K562 (cell line): ENCODE data around the gene NADK. TPM values are rescaled to one million over a fixed set of nuclear protein-coding genes. Genes with fewer than 3 reads are reported as not detected.

ENCODE experiments used
- ATAC-seq: fragments of 200-7000 bp; cut with Tn5 transposase; 3 replicates; pipeline ENCODE4 v1.9.1; 2020; ENCODE audit warnings: moderate library complexity
- BruUV-seq: library from RNA; stranded (reverse); fragments of 400-500 nt; replicated peaks from 2 replicates; lab custom pipeline; 2021; lab: Mats Ljungman, UMichigan
- CTCF ChIA-PET: fragments of 300-600 bp; formaldehyde crosslinking; extraction: SDS; loops from one replicate; lab custom pipeline; 2021; ENCODE audit warnings: low intra/inter-chr PET ratio; lab: Yijun Ruan, JAX
- POLR2A ChIA-PET: fragments of 300-600, 350-650 bp; sonication (Branson Sonifier 250); formaldehyde crosslinking; extraction: SDS; loops from one replicate; lab custom pipeline; 2021; ENCODE audit warnings: antibody characterized with exemption, inconsistent platforms; lab: Yijun Ruan, JAX
- DNase-seq, 4 experiments: peaks; one replicate each; pipeline versions ENCODE4 v3.0.0 to v3.0.0-alpha.2; 2011 to 2018; ENCODE audit warnings: low spot score in 3 of 4, mixed read lengths in 3 of 4; ENCODE audit errors: extremely low read depth in 1 of 4
- FAIRE-seq: peaks from 2 replicates; lab custom pipeline; 2011; peaks lifted over from hg19 to GRCh38; lab: Jason Lieb, UNC
- H2AFZ ChIP-seq: 2 replicates; pipeline ENCODE4 v1.6.0; 2011; ENCODE audit warnings: low read depth, low read length, control low read depth, inconsistent platforms
- H3K27ac ChIP-seq: fragments of 200-600 bp; 3 replicates; pipeline ENCODE4 v1.8.0; 2011; ENCODE audit warnings: low read depth, mild to moderate bottlenecking, control low read depth, inconsistent platforms, low read length, moderate library complexity, mixed read lengths; ENCODE audit errors: extremely low read depth
- H3K27me3 ChIP-seq, 2 experiments: fragments of 300-600 bp in 1 of 2; 2 replicates in 1 of 2; 3 replicates in 1 of 2; pipeline versions ENCODE4 v1.6.0 to v1.8.0; 2011; ENCODE audit warnings: inconsistent platforms in 2 of 2, low read length in 2 of 2, mild to moderate bottlenecking in 1 of 2, mixed read lengths in 1 of 2, moderate library complexity in 1 of 2; ENCODE audit not compliant: control insufficient read depth in 2 of 2, insufficient read depth in 2 of 2
- H3K36me3 ChIP-seq: fragments of 300-600 bp; 3 replicates; pipeline ENCODE4 v1.8.0; 2011; ENCODE audit warnings: mild to moderate bottlenecking, low read length, inconsistent platforms; ENCODE audit not compliant: control insufficient read depth, insufficient read depth
- H3K4me1 ChIP-seq, 2 experiments: fragments of 200-600 bp in 1 of 2; replicated peaks in 1 of 2; 2 replicates in 1 of 2; 3 replicates in 1 of 2; pipeline versions ENCODE4 v1.5.1 to v1.8.0; 2011; ENCODE audit warnings: inconsistent platforms in 2 of 2, low read length in 2 of 2, mild to moderate bottlenecking in 1 of 2, mixed read lengths in 1 of 2, moderate library complexity in 1 of 2; ENCODE audit not compliant: control insufficient read depth in 2 of 2, insufficient read depth in 2 of 2
- H3K4me2 ChIP-seq: 2 replicates; pipeline ENCODE4 v1.6.1; 2011; ENCODE audit warnings: low read length, control low read depth, inconsistent platforms, mixed read lengths; ENCODE audit not compliant: insufficient read depth
- H3K4me3 ChIP-seq: fragments of 200-600 bp; sonication (generic), shearing (Covaris generic); 2 replicates; pipeline ENCODE4 v1.5.1; 2016; ENCODE audit warnings: control low read depth, inconsistent platforms
- H3K79me2 ChIP-seq: fragments of 200-600 bp; 3 replicates; pipeline ENCODE4 v1.8.0; 2011; ENCODE audit warnings: low read length, inconsistent platforms; ENCODE audit not compliant: control insufficient read depth, insufficient read depth
- H3K9ac ChIP-seq, 2 experiments: 2 replicates each; pipeline versions ENCODE4 v1.6.0 to v1.6.1; 2011; ENCODE audit warnings: low read depth in 2 of 2, low read length in 2 of 2, control low read depth in 1 of 2, inconsistent platforms in 1 of 2, mild to moderate bottlenecking in 1 of 2, mixed read lengths in 1 of 2; ENCODE audit not compliant: insufficient read depth in 1 of 2
- H3K9me1 ChIP-seq: one replicate; pipeline ENCODE4 v1.6.0; 2011; ENCODE audit warnings: inconsistent platforms, mild to moderate bottlenecking, low read length, moderate library complexity; ENCODE audit not compliant: control insufficient read depth, insufficient read depth
- H3K9me3 ChIP-seq: replicated peaks from 2 replicates; pipeline ENCODE4 v1.5.1; 2011; ENCODE audit warnings: low read depth, low read length, inconsistent platforms; ENCODE audit not compliant: control insufficient read depth, insufficient read depth
- H4K20me1 ChIP-seq: replicated peaks from 2 replicates; pipeline ENCODE4 v1.6.1; 2011; ENCODE audit warnings: low read length, inconsistent platforms, mixed read lengths; ENCODE audit not compliant: control insufficient read depth, insufficient read depth
- BCOR ChIP-seq: fragments of 450-650 bp; IDR thresholded peaks from 2 replicates; pipeline ENCODE4 v1.6.1; 2016
- BRF1 ChIP-seq: IDR thresholded peaks from 3 replicates; pipeline ENCODE4 v1.6.1; 2011; ENCODE audit warnings: borderline replicate concordance, mild to moderate bottlenecking; ENCODE audit not compliant: insufficient read length; ENCODE audit errors: extremely low read depth
- CREB3L1 ChIP-seq: fragments of 450-650 bp; IDR thresholded peaks from 2 replicates; pipeline ENCODE4 v1.6.1; 2014; ENCODE audit warnings: low read depth, mild to moderate bottlenecking, moderate library complexity, borderline replicate concordance
- CREM ChIP-seq: IDR thresholded peaks from 2 replicates; pipeline ENCODE4 v1.6.1; 2014; ENCODE audit warnings: antibody characterized with exemption, low read depth
- E2F1 ChIP-seq: sonication (generic); formaldehyde crosslinking; IDR thresholded peaks from 2 replicates; pipeline ENCODE4 v1.8.1; 2023; ENCODE audit warnings: mild to moderate bottlenecking, missing genetic modification reagents, moderate library complexity
- HLTF ChIP-seq: fragments of 450-650 bp; IDR thresholded peaks from 2 replicates; pipeline ENCODE4 v1.6.1; 2016
- HSF4 ChIP-seq: fragments of 250-450 bp; sonication (Bioruptor Pico); IDR thresholded peaks from 2 replicates; pipeline ENCODE4 v2.1.2; 2022; ENCODE audit warnings: mild to moderate bottlenecking, moderate library complexity, borderline replicate concordance
- IRF2 ChIP-seq: sonication (generic); formaldehyde crosslinking; IDR thresholded peaks from 2 replicates; pipeline ENCODE4 v1.8.1; 2022; ENCODE audit warnings: mild to moderate bottlenecking, missing genetic modification reagents
- KDM1A ChIP-seq, 2 experiments: fragments of 450-650 bp; IDR thresholded peaks; 2 replicates each; pipeline ENCODE4 v1.6.1; 2016; ENCODE audit warnings: mild to moderate bottlenecking in 2 of 2
- MYC ChIP-seq, 2 experiments: fragments of 250-450 bp in 1 of 2; sonication (Bioruptor Pico) in 1 of 2; IDR thresholded peaks; 2 replicates each; pipeline versions ENCODE4 v1.5.1 to v1.6.1; 2012 to 2021; ENCODE audit warnings: low read depth in 2 of 2, borderline replicate concordance in 1 of 2, improper control_type of control experiment in 1 of 2, low read length in 1 of 2, mild to moderate bottlenecking in 1 of 2, moderate library complexity in 1 of 2
- TRIM25 ChIP-seq: fragments of 450-650 bp; IDR thresholded peaks from 2 replicates; pipeline ENCODE4 v1.7.0; 2016; ENCODE audit warnings: borderline replicate concordance
- U2AF1 ChIP-seq: fragments of 200-400 bp; formaldehyde crosslinking; optimal IDR thresholded peaks from 2 replicates; pipeline ENCODE3; 2017; ENCODE audit warnings: mild to moderate bottlenecking, low read depth, low read length, moderate library complexity
- ZBTB33 ChIP-seq: sonication (generic); formaldehyde crosslinking; IDR thresholded peaks from 2 replicates; pipeline ENCODE4 v1.8.1; 2023; ENCODE audit warnings: mild to moderate bottlenecking, missing genetic modification reagents
- ZBTB9 ChIP-seq: fragments of 450-650 bp; formaldehyde crosslinking; IDR thresholded peaks from 2 replicates; pipeline ENCODE4 v1.4.0; 2020; ENCODE audit warnings: mild to moderate bottlenecking, moderate library complexity
- WGBS: fragments of 100-300 bp; shearing (Covaris generic); methylation state at CpG from one replicate; pipeline ENCODE4 v1.1.6; 2016; ENCODE audit warnings: low coverage, mixed read lengths; ENCODE audit not compliant: insufficient coverage; ENCODE audit errors: missing lambda C conversion rate; 5-methylcytosine and 5-hydroxymethylcytosine counted together
- in situ Hi-C: fragments of 300-500 bp; cut with MboI; formaldehyde crosslinking; loops from 4 replicates; pipeline ENCODE4 v1.15.0; 2018; ENCODE audit warnings: inconsistent platforms, mixed read lengths
- intact Hi-C: fragments of 100-400 bp; cut with micrococcal nuclease; formaldehyde crosslinking; loops from 2 replicates; pipeline ENCODE4 v1.14.2; 2022
- polyA plus RNA-seq, 8 experiments: library from polyadenylated mRNA; depleted of rRNA in 4 of 8; stranded (reverse) in 5 of 8; unstranded in 3 of 8; fragments of >200 nt; fragmentation: Nextera tagmentation in 2 of 8; fragmentation: Illumina TruSeq in 1 of 8; extraction: Ambion mirVana in 2 of 8; extraction: Trizol in 1 of 8; gene quantifications; 2 replicates each; pipeline versions ENCODE4 v1.2.1 to v1.2.3, GENCODE V29; 2011 to 2014; ENCODE audit warnings: inconsistent platforms in 1 of 8, missing spikeins in 1 of 8
- total RNA-seq, 7 experiments: library from RNA; depleted of rRNA in 6 of 7; stranded (reverse); fragments of >200 nt in 6 of 7; fragmentation: Illumina TruSeq in 2 of 7; extraction: Trizol in 2 of 7; gene quantifications; 2 replicates each; pipeline versions ENCODE4 v1.2.1 to v1.2.3, GENCODE V29; 2011 to 2021; ENCODE audit warnings: low replicate concordance in 1 of 7

Gene NADK
- total and polyA plus RNA-seq, 9 of the 15 experiments (the other 6 are each of a cell fraction or from before 2014, with no cell fraction given), result 1.5 to 135 (median 75.1) TPM

DNA sequence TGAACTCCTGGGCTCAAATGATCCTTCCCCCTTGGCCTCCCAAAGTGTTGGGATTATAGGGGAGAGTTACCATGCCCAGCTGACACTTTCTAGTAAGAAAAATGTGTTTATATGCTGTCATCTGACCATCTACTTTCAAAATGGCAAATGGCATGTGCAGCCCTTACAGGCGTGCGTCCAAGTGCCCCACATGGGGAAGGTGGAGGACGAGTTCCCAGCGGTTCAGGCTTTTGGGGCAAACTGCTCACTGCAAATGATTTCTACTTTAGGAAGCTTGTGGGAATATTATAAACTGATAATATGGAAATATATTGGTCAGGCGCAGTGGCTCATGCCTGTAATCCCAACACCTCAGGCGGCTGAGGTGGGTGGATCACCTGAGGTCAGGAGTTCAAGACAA, 41.5 kb upstream of the NADK start:
- intact Hi-C loops (no loop called here), in situ Hi-C loops (no loop called here)
- BruUV-seq, result no TSS peak
- no peaks in the 10 kb centered on the region for H3K9me3 ChIP-seq
- no peak for ATAC-seq
- no peak overlapping the region for H3K9ac ChIP-seq
- no peaks in the 10 kb centered on the region for H3K27me3 ChIP-seq
- H3K36me3 ChIP-seq, result peaks cover 67% of the 10 kb centered on the region
- H3K4me1 ChIP-seq, result 0 out of 5 replicates have a peak, but pooled peaks cover 0 to 2% of the 10 kb centered on the region in 2 experiments
- no peak overlapping the region for H3K4me3 ChIP-seq
- ChIA-PET POLR2A (interaction anchor here (1.2 kb wide), 1 partner anchor 11 kb away, joined by 3 read pairs; no protein-coding TSS in a partner anchor), CTCF (no interaction called here)
- H3K79me2 ChIP-seq, result 0 out of 3 replicates have a peak, but pooled peaks cover 2% of the 10 kb centered on the region
- no peaks in the 10 kb centered on the region for H3K9me1 ChIP-seq
- no peak for DNase-seq
- no peak overlapping the region for H3K4me2 ChIP-seq
- H3K27ac ChIP-seq, result no peak overlapping the region
- WGBS, result 97% methylated on average over 6 of the region's 6 CpGs
- H2AFZ ChIP-seq, result no peak overlapping the region
- H4K20me1 ChIP-seq, result no peaks in the 10 kb centered on the region
- no peak for FAIRE-seq
- no peak for TF ChIP-seq KDM1A (IDR thresholded peaks at IDR 0.05)
- TF ChIP-seq HLTF, result no peak
- no peak for TF ChIP-seq BRF1
- TF ChIP-seq CREM, result no peak
- TF ChIP-seq ZBTB9 (CRISPR knock-in tag), result no peak
- no peak for TF ChIP-seq E2F1 (CRISPR knock-in tag)
- no peak for TF ChIP-seq IRF2
- TF ChIP-seq HSF4 (CRISPR knock-in tag), result no peak
- no peak for TF ChIP-seq ZBTB33 (CRISPR knock-in tag)
- TF ChIP-seq BCOR, result no peak
- TF ChIP-seq CREB3L1, result no peak
- no peak for TF ChIP-seq MYC (IDR thresholded peaks at IDR 0.05; ENCODE audit: low read depth, low read length)
- TF ChIP-seq MYC (CRISPR knock-in tag; IDR thresholded peaks at IDR 0.05; ENCODE audit: borderline replicate concordance, low read depth), result no peak
- TF ChIP-seq TRIM25, result no peak
- no peak for TF ChIP-seq U2AF1
